Measurements from ENCODE around the gene MBD2.

DNA sequence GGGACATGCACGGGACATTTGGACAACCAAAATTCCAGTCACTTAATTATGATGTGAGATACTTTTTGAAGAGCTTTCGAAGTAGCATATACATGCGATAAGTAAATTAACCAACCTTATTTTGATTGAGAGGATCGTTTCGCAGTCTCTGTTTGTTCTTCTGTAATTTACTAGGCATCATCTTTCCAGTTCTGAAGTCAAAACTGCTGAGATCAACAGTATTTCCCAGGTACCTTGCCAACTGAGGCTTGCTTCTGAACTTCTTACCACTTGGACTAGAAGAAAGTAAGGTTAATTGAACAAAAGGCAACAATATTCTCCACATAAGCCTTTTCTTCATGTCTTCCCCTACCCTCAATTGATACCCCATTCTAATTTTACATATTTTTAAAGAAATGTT is 19.6 kb downstream of the MBD2 start:
- TF ChIP-seq, protein P1, sequence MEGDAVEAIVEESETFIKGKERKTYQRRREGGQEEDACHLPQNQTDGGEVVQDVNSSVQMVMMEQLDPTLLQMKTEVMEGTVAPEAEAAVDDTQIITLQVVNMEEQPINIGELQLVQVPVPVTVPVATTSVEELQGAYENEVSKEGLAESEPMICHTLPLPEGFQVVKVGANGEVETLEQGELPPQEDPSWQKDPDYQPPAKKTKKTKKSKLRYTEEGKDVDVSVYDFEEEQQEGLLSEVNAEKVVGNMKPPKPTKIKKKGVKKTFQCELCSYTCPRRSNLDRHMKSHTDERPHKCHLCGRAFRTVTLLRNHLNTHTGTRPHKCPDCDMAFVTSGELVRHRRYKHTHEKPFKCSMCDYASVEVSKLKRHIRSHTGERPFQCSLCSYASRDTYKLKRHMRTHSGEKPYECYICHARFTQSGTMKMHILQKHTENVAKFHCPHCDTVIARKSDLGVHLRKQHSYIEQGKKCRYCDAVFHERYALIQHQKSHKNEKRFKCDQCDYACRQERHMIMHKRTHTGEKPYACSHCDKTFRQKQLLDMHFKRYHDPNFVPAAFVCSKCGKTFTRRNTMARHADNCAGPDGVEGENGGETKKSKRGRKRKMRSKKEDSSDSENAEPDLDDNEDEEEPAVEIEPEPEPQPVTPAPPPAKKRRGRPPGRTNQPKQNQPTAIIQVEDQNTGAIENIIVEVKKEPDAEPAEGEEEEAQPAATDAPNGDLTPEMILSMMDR (conservative IDR thresholded peaks at IDR 0.05 in 1 of 2, IDR thresholded peaks at IDR 0.05 in 1 of 2; ENCODE audit: low read depth in 1 of 2, low read length in 2 of 2): no peak
- no peak for TF ChIP-seq EZH2 (IDR thresholded peaks at IDR 0.05; ENCODE audit: low read length, missing control alignments)

Measured in fibroblast of lung (primary cell).